ENCODE results near the gene SLC12A8.

SLC12A8 gene

DNA sequence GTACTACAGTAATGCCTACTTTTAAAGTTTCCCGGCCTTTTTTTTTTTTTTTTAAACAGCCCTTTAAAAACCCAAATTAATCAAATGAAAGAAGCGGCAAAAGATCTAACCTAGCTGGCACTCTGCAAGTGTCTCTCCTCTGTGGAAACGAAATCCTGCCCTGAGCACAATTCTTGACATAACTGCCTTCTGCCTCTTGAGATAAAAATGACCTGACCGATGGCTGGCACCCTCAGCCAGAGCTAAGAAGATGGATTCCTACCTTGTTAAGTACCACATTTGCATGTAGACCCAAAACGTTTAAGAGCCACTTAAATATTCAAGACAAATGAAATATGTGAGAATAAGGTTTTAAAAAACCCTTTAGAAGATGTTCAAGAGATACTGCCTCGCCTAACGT lies 16.6 kb upstream of the SLC12A8 start:
- Histone ChIP-seq H3K9me3 (no peaks in the 10 kb centered on the region), H3K27me3 (no peaks in the 10 kb centered on the region), H3K4me1 (no peaks in the 10 kb centered on the region), H3K4me3 (ENCODE audit: low read depth, low read length) (no peak overlapping the region), H3K36me3 (peaks cover 14% of the 10 kb centered on the region)
- TF ChIP-seq, protein P1, sequence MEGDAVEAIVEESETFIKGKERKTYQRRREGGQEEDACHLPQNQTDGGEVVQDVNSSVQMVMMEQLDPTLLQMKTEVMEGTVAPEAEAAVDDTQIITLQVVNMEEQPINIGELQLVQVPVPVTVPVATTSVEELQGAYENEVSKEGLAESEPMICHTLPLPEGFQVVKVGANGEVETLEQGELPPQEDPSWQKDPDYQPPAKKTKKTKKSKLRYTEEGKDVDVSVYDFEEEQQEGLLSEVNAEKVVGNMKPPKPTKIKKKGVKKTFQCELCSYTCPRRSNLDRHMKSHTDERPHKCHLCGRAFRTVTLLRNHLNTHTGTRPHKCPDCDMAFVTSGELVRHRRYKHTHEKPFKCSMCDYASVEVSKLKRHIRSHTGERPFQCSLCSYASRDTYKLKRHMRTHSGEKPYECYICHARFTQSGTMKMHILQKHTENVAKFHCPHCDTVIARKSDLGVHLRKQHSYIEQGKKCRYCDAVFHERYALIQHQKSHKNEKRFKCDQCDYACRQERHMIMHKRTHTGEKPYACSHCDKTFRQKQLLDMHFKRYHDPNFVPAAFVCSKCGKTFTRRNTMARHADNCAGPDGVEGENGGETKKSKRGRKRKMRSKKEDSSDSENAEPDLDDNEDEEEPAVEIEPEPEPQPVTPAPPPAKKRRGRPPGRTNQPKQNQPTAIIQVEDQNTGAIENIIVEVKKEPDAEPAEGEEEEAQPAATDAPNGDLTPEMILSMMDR (IDR thresholded peaks at IDR 0.05; ENCODE audit: low read depth, low read length): no peak
- no peak for DNase-seq

DNA sequence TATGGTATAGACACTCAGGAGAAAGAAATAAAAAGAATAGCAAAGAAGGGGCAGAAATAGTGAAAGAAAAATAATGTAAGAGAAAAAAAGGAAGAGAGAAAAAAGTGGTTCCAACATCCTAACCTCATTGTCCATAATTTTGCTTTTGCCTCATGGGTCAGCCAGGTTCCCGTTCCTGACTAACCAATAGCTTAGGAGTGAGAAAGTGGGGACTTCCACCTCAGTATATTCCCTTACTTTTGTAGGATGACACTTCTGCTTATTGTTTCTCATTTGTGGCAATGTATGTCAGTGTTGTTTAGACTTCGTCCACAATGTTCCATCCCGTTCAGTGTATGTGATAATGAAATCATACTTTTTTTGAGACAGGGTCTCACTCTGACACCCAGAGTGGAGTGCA lies 9.3 kb upstream of the SLC12A8 start:
- TF ChIP-seq, protein P1 (IDR thresholded peaks at IDR 0.05; ENCODE audit: low read depth, low read length): no peak
- H3K36me3 ChIP-seq: no peaks in the 10 kb centered on the region
- H3K4me3 ChIP-seq (ENCODE audit: low read depth, low read length): no peak overlapping the region
- no peaks in the 10 kb centered on the region for H3K9me3 ChIP-seq
- H3K27me3 ChIP-seq: no peaks in the 10 kb centered on the region
- no peaks in the 10 kb centered on the region for H3K4me1 ChIP-seq
- no peak for DNase-seq

DNA sequence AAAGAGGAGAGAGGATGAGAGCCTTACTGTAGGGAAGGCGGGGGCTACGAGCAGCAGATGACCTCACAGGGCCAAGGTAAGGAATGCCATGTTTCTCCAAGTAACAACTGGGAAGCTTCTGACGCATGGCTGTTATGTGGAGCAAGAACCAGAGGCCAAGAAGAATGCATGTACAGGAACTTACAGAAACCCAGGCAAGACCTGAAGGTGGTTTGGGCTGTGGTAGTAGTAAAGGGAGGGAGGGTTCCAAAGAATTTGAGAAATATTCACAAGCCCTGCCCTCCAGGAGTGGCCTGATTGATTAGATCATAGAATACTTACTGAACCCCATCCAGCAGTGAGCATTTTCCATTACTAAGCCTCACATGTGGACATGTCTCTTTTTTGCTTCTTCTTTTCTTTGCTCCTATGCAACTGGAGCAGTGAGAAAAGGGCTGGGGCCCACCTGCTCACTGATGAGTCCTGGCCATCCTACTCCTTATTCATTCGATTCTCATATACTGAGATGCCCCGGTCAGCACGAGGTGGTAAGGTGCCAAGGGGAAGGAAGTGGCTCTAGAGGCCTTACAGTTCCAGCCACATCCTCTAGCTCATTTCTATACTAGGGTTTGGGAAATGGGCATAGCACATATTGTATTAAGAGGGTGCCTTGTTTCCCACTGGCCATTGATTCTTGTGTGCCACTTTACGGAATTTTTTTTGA lies 8.3 kb upstream of the SLC12A8 start:
- DNase-seq: no peak
- no peaks in the 10 kb centered on the region for H3K27me3 ChIP-seq
- H3K4me3 ChIP-seq (ENCODE audit: low read depth, low read length): no peak overlapping the region
- no peaks in the 10 kb centered on the region for H3K36me3 ChIP-seq
- no peaks in the 10 kb centered on the region for H3K9me3 ChIP-seq
- no peaks in the 10 kb centered on the region for H3K4me1 ChIP-seq
- TF ChIP-seq, protein P1 (IDR thresholded peaks at IDR 0.05; ENCODE audit: low read depth, low read length): no peak

DNA sequence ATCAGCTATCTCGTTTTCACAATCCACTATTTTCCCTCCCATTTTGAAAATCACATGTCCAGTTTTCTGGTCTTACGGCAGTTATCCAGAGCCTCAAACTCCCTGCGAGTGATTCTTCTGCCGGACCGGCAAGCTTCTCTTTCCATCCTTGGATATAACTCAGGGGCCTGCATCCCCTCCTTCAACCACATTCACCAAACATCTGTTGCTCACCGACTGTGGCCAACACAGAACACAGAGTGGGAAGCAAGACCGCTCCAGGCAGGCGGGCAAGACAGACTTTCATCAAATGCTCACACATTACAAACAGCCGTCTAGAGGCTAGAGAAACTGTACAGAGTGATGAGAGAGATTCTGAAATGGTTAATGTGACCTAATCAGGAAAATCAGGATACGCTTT lies 7.6 kb upstream of the SLC12A8 start:
- no peaks in the 10 kb centered on the region for H3K27me3 ChIP-seq
- no peak for DNase-seq
- H3K36me3 ChIP-seq: no peaks in the 10 kb centered on the region
- TF ChIP-seq, protein P1 (IDR thresholded peaks at IDR 0.05; ENCODE audit: low read depth, low read length): no peak
- no peaks in the 10 kb centered on the region for H3K9me3 ChIP-seq
- no peaks in the 10 kb centered on the region for H3K4me1 ChIP-seq
- H3K4me3 ChIP-seq (ENCODE audit: low read depth, low read length): no peak overlapping the region

DNA sequence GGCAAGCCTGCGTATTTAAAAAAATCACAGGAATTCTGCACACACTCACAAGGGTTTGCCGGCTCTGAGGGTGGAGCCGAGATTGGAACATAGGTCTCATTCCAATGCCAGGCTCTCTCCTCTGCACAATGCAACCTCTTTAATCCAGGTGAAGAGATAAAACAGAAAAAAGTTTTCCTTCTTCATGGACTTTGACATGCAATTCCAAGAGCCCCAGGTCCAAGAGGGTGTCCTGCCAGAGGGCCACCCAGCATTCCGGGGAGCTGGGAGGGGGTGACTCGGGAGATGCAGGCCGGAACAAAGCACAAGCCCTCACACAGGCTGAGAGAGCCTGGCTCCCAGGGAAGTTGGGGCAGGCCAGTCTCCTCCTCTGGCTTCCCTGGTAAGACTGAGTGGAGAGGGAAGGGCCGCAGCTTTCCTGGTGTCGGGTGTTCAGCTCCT lies 6.7 kb upstream of the SLC12A8 start:
- H3K4me1 ChIP-seq: no peaks in the 10 kb centered on the region
- TF ChIP-seq, protein P1 (IDR thresholded peaks at IDR 0.05; ENCODE audit: low read depth, low read length): no peak
- no peaks in the 10 kb centered on the region for H3K27me3 ChIP-seq
- no peaks in the 10 kb centered on the region for H3K9me3 ChIP-seq
- DNase-seq: no peak
- H3K36me3 ChIP-seq: no peaks in the 10 kb centered on the region
- H3K4me3 ChIP-seq (ENCODE audit: low read depth, low read length): no peak overlapping the region

DNA sequence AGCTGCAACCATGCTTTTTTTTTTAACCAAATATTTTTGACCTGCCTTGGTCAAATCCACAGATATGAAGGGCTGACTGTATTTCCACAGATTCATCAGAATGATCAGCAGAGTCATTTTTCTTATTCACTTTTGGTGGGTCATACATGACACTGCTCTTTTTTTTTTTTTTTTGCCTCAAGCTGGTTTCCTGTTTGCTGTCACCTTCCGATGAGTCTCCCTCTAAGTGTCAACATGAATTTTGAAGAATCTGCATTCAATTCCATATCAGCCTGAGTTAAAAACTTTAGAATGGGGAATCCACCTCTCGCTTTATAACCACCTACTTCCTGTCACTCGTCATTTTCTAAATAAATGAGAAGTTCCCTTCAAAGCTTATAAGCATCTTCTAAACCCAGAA lies 2.2 kb upstream of the SLC12A8 start:
- Histone ChIP-seq H3K27me3 (peaks cover 3% of the 10 kb centered on the region; the same call in 1 of the 2 replicates), H3K36me3 (no peaks in the 10 kb centered on the region), H3K4me1 (peaks cover 5% of the 10 kb centered on the region; the same call in 1 of the 2 replicates), H3K4me3 (ENCODE audit: low read depth, low read length) (no peak overlapping the region), H3K9me3 (no peaks in the 10 kb centered on the region)
- TF ChIP-seq, protein P1 (IDR thresholded peaks at IDR 0.05; ENCODE audit: low read depth, low read length): no peak
- DNase-seq: no peak
